Endothelial cell of umbilical vein (primary cell): ENCODE data around the gene IL1RL2. TPM values are rescaled to one million over a fixed set of nuclear protein-coding genes. Genes with fewer than 3 reads are reported as not detected.

Source experiments
- BruUV-seq: library from RNA; stranded (reverse); fragments of 400-500 nt; replicated peaks from 2 replicates; lab custom pipeline; 2021; lab: Mats Ljungman, UMichigan
- CTCF ChIA-PET: fragments of 300-600, 350-600 bp; sonication (Branson Sonifier 250); formaldehyde crosslinking; loops from one replicate; lab custom pipeline; 2021; ENCODE audit warnings: antibody characterized with exemption, inconsistent platforms; lab: Charles Lee
- POLR2A ChIA-PET: fragments of 300-600, 350-600 bp; sonication (Branson Sonifier 250); formaldehyde crosslinking; loops from one replicate; lab custom pipeline; 2021; ENCODE audit warnings: antibody characterized with exemption, inconsistent platforms; lab: Charles Lee
- DNase-seq: peaks from one replicate; pipeline ENCODE4 v3.0.0-alpha.2; 2011; ENCODE audit warnings: low read depth, low spot score
- FAIRE-seq: peaks from 2 replicates; lab custom pipeline; 2011; peaks lifted over from hg19 to GRCh38; lab: Jason Lieb, UNC
- H2AFZ ChIP-seq: 2 replicates; pipeline ENCODE4 v1.6.0; 2012; ENCODE audit warnings: low read depth, low read length, control low read depth, inconsistent platforms
- H3K27ac ChIP-seq: 2 replicates; pipeline ENCODE4 v1.5.1; 2011; ENCODE audit warnings: low read depth, mild to moderate bottlenecking, control low read depth, low read length, moderate library complexity; ENCODE audit not compliant: insufficient read depth
- H3K27me3 ChIP-seq, 2 experiments: 2 replicates each; pipeline versions ENCODE4 v1.6.0 to v1.6.1; 2011; ENCODE audit warnings: low read length in 2 of 2, mixed read lengths in 1 of 2; ENCODE audit not compliant: control insufficient read depth in 2 of 2, insufficient read depth in 2 of 2
- H3K36me3 ChIP-seq, 2 experiments: 2 replicates in 1 of 2; 3 replicates in 1 of 2; pipeline ENCODE4 v1.5.1; 2011; ENCODE audit warnings: low read length in 2 of 2, mild to moderate bottlenecking in 1 of 2, moderate library complexity in 1 of 2; ENCODE audit not compliant: control insufficient read depth in 2 of 2, insufficient read depth in 2 of 2; ENCODE audit errors: extremely low read depth in 1 of 2
- H3K4me1 ChIP-seq: 3 replicates; pipeline ENCODE4 v1.5.1; 2011; ENCODE audit warnings: mild to moderate bottlenecking, low read length; ENCODE audit not compliant: control insufficient read depth, insufficient read depth; ENCODE audit errors: extremely low read depth
- H3K4me2 ChIP-seq: 2 replicates; pipeline ENCODE4 v1.6.1; 2011; ENCODE audit warnings: low read length, control low read depth, mixed read lengths; ENCODE audit not compliant: insufficient read depth
- H3K4me3 ChIP-seq, 3 experiments: fragments of 200-600 bp in 1 of 3; sonication (generic), shearing (Covaris generic) in 1 of 3; replicated peaks in 1 of 3; 2 replicates each; pipeline ENCODE4 v1.5.1; 2011 to 2016; ENCODE audit warnings: control low read depth in 3 of 3, low read length in 3 of 3, mild to moderate bottlenecking in 2 of 3, inconsistent platforms in 1 of 3, low read depth in 1 of 3, moderate library complexity in 1 of 3; ENCODE audit not compliant: insufficient read depth in 1 of 3
- H3K79me2 ChIP-seq: 2 replicates; pipeline ENCODE4 v1.6.0; 2012; ENCODE audit warnings: low read length, inconsistent platforms; ENCODE audit not compliant: control insufficient read depth, insufficient read depth
- H3K9ac ChIP-seq: replicated peaks from 2 replicates; pipeline ENCODE3; 2011; ENCODE audit warnings: low read length, control low read depth; ENCODE audit not compliant: insufficient read depth; ENCODE audit errors: extremely low read depth
- H3K9me1 ChIP-seq: replicated peaks from 3 replicates; pipeline ENCODE4 v1.6.0; 2011; ENCODE audit warnings: mild to moderate bottlenecking, low read length; ENCODE audit not compliant: control insufficient read depth, insufficient read depth; ENCODE audit errors: extremely low read depth
- H3K9me3 ChIP-seq: replicated peaks from 2 replicates; pipeline ENCODE4 v1.5.1; 2012; ENCODE audit warnings: low read length, inconsistent platforms; ENCODE audit not compliant: control insufficient read depth, insufficient read depth
- H4K20me1 ChIP-seq: replicated peaks from 2 replicates; pipeline ENCODE3; 2011; ENCODE audit warnings: mild to moderate bottlenecking, low read length; ENCODE audit not compliant: control insufficient read depth, insufficient read depth; ENCODE audit errors: extremely low read depth
- EZH2 ChIP-seq: IDR thresholded peaks from 2 replicates; pipeline ENCODE4 v1.6.1; 2012; ENCODE audit warnings: borderline replicate concordance, low read depth, mild to moderate bottlenecking, moderate library complexity, low read length, inconsistent platforms; ENCODE audit not compliant: severe bottlenecking
- FOS ChIP-seq: IDR thresholded peaks from 2 replicates; pipeline ENCODE4 v1.6.1; 2011; ENCODE audit warnings: mild to moderate bottlenecking, low read length, moderate library complexity, borderline replicate concordance; ENCODE audit not compliant: insufficient read depth
- GATA2 ChIP-seq: IDR thresholded peaks from 2 replicates; pipeline ENCODE4 v1.7.0; 2011; ENCODE audit warnings: low read depth, mild to moderate bottlenecking, moderate library complexity, mixed read lengths, low read length; ENCODE audit not compliant: insufficient read length, insufficient read depth
- JUN ChIP-seq: IDR thresholded peaks from 2 replicates; pipeline ENCODE4 v1.6.1; 2011; ENCODE audit warnings: borderline replicate concordance, low read depth; ENCODE audit not compliant: insufficient read length, insufficient read depth
- MYC ChIP-seq: IDR thresholded peaks from one replicate; pipeline ENCODE4 v1.6.1; 2011; ENCODE audit warnings: mild to moderate bottlenecking, low read depth, low read length
- POLR2A ChIP-seq: IDR thresholded peaks from 2 replicates; pipeline ENCODE4 v1.6.1; 2012; ENCODE audit warnings: low read depth, mild to moderate bottlenecking, control low read depth, low read length
- POLR2AphosphoS5 ChIP-seq: IDR thresholded peaks from 2 replicates; pipeline ENCODE4 v1.6.1; 2012; ENCODE audit warnings: low read depth, mild to moderate bottlenecking, control low read depth, low read length, moderate library complexity; ENCODE audit not compliant: insufficient read depth
- dilution Hi-C: fragments of 300-500 bp; cut with MboI; formaldehyde crosslinking; loops from one replicate; pipeline ENCODE4 v1.15.0; 2019; ENCODE audit warnings: low sequenced_read_pairs; ENCODE audit not compliant: extremely low pct_ligation_motif_present
- intact Hi-C: fragments of 100-400 bp; cut with micrococcal nuclease; formaldehyde crosslinking; loops from one replicate; pipeline ENCODE4 v1.10.0; 2022
- polyA plus RNA-seq, 4 experiments: library from polyadenylated mRNA; depleted of rRNA in 3 of 4; stranded (reverse) in 3 of 4; unstranded in 1 of 4; fragments of >200 nt; gene quantifications; 2 replicates each; pipeline versions ENCODE4 v1.2.1 to v1.2.3, GENCODE V29; 2011 to 2012; ENCODE audit warnings: missing spikeins in 1 of 4
- total RNA-seq: library from RNA; stranded (reverse); gene quantifications from 2 replicates; pipeline ENCODE4 v1.2.3, GENCODE V29; 2021
- TF ChIP-seq, protein P1 (sequence below): IDR thresholded peaks from 2 replicates; pipeline ENCODE4 v1.6.1; 2011; ENCODE audit not compliant: insufficient read depth, insufficient read length
- TF ChIP-seq, protein P2 (sequence below), 2 donors: IDR thresholded peaks; 1 replicate in 1 of 2; 2 replicates in 1 of 2; pipeline ENCODE4 v1.5.1; 2011; ENCODE audit warnings: low read length in 2 of 2, mild to moderate bottlenecking in 2 of 2, moderate library complexity in 2 of 2, control low read depth in 1 of 2, inconsistent platforms in 1 of 2, low read depth in 1 of 2; ENCODE audit not compliant: insufficient read depth in 1 of 2; ENCODE audit errors: extremely low read depth in 1 of 2

The IL1RL2 gene
- total and polyA plus RNA-seq, 2 donors (not counting 3 experiments of a cell fraction or from before 2014, with no cell fraction given), result 0.11 TPM; not detected in 1

DNA sequence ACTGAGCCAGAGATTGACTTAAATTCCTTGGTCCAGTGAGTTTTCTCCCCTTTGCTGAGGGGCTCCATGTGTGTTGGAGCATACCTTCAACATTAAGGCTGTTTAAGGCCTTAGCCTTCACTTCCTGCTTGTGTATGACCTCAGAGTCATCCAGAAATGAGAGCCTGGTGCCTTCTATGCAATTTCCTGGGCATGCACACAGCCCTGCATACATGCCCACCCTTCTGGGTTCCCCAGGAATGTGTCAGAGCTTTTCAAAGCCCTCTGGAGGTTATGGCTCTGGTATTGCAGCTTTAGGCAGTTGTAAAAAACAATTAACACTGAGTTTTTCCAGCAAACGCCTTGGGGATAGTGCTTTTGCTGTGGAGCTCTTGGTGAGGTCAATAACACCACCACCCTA lies 27.5 kb upstream of the IL1RL2 start:
- CTCF ChIA-PET, result interaction anchor here (1.2 kb wide), 4 partner anchors 77 to 139 kb away, joined by 3 to 5 read pairs (median 4); no protein-coding TSS in a partner anchor
- TF ChIP-seq, protein P1, sequence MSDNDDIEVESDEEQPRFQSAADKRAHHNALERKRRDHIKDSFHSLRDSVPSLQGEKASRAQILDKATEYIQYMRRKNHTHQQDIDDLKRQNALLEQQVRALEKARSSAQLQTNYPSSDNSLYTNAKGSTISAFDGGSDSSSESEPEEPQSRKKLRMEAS, result no peak
- TF ChIP-seq, protein P2, sequence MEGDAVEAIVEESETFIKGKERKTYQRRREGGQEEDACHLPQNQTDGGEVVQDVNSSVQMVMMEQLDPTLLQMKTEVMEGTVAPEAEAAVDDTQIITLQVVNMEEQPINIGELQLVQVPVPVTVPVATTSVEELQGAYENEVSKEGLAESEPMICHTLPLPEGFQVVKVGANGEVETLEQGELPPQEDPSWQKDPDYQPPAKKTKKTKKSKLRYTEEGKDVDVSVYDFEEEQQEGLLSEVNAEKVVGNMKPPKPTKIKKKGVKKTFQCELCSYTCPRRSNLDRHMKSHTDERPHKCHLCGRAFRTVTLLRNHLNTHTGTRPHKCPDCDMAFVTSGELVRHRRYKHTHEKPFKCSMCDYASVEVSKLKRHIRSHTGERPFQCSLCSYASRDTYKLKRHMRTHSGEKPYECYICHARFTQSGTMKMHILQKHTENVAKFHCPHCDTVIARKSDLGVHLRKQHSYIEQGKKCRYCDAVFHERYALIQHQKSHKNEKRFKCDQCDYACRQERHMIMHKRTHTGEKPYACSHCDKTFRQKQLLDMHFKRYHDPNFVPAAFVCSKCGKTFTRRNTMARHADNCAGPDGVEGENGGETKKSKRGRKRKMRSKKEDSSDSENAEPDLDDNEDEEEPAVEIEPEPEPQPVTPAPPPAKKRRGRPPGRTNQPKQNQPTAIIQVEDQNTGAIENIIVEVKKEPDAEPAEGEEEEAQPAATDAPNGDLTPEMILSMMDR (IDR thresholded peaks at IDR 0.05; ENCODE audit: extremely low read depth in 1 of 2, insufficient read depth in 1 of 2, low read depth in 1 of 2, low read length in 2 of 2), result no peak
- TF ChIP-seq POLR2A, result no peak
- TF ChIP-seq EZH2, result no peak
- TF ChIP-seq MYC, result no peak
- TF ChIP-seq FOS, result no peak
- TF ChIP-seq POLR2AphosphoS5, result no peak
- no peak for TF ChIP-seq JUN
- no peak for TF ChIP-seq GATA2

More for the DNA sequence above, 27.5 kb upstream of the IL1RL2 start:
- H3K9me3 ChIP-seq, result no peaks in the 10 kb centered on the region
- H3K9ac ChIP-seq, result no peak overlapping the region
- H3K27ac ChIP-seq, result no peak overlapping the region
- no peaks in the 10 kb centered on the region for H3K27me3 ChIP-seq
- no peaks in the 10 kb centered on the region for H3K4me1 ChIP-seq
- POLR2A ChIA-PET, result no interaction called here
- H3K9me1 ChIP-seq, result no peaks in the 10 kb centered on the region
- dilution Hi-C loops, result no loop called here
- H3K4me3 ChIP-seq, result no peak overlapping the region
- no peak overlapping the region for H3K4me2 ChIP-seq
- DNase-seq, result no peak
- H3K36me3 ChIP-seq, result peaks cover 0 to 3% of the 10 kb centered on the region in 2 experiments
- no TSS peak for BruUV-seq
- no peaks in the 10 kb centered on the region for H4K20me1 ChIP-seq
- no peak overlapping the region for H2AFZ ChIP-seq
- FAIRE-seq, result no peak
- H3K79me2 ChIP-seq, result no peaks in the 10 kb centered on the region
- intact Hi-C loops, result no loop called here
